GM21390 (cell line): ENCODE results near the gene SPECC1.
"Not testable (repeated sequence)": the region's sequence is repeated elsewhere in the genome, so short reads cannot be mapped to it uniquely, and the experiment has no call there.

Experiments
- ATAC-seq: cut with Tn5 transposase; IDR thresholded peaks from one replicate; pipeline ENCODE4 v1.9.1; 2021; ENCODE audit not compliant: unreplicated experiment

The SPECC1 gene

DNA sequence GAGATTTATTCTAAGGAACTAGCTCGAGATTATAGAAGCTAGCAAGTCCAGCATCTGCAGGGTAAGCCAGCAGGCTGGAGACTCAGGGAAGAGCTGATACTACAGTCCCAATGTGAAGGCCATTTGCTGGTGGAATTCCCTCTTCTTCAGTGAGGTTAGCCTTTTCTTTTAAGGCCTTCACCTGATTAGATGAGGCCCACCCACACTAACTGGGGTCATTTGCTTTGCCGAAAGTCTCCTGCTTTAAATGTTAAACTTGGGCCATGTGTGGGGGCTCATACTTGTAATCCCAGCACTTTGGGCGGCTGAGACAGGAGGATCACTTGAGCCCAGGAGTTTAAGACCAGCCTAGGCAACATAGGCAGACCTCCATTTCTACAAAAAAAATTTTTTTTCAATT lies 289.9 kb downstream of the SPECC1 start:
- ATAC-seq = no peak

DNA sequence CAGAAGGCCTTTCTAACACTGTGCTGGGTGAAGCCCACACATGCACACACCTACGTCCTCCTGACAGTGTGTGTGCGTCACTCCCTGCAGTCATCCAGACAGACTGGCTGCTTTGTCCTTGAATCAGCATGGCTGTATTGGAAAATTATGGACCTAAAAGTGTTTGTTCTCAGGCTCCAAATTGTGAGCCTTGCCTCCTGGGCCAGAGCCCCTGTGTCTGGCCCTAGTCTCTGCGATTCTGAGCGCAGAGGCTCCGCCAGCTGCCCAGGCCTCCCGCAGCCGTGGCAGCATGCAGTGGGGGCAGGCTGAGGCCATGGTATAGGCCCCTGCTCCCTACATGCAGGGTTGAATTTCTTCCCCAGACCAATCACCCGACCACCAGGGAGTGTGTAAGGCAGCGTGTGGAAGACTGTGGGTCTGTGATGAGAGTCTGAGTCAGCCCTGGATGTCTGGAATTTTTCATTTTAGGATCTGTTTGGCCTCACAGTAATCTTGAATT lies 291.3 kb downstream of the SPECC1 start:
- ATAC-seq = no peak

DNA sequence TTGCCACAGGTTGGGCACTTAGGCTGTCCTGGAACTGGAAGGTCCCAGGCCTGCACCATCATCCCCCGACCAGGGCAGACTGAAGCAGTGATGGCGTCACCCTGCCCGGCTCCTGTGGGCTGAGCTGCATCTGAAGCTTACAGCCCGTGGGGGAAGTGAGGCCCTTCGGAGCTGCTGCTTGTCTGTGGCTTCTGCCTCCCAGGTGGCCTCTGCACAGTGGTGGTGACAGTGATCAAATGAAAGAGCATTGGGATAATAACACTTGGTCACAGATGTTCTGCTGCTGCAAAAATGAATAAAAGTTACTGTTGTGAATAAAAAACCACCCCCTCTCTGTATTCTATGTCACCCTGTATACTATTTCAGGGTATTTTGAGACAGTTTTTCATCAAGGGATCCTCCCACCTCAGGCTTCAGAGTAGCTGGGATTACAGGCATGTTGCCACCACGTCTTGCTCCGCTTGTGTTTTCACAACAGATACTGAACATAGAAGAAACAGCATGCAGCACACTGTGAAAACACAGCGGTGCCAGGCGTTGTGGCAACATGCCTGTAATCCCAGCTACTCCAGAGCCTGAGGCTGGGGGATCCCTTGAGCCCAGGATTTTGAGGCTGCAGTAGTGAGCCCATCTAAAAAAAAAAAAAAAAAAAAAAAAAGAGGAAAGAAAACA lies 293.2 kb downstream of the SPECC1 start:
- no peak for ATAC-seq

DNA sequence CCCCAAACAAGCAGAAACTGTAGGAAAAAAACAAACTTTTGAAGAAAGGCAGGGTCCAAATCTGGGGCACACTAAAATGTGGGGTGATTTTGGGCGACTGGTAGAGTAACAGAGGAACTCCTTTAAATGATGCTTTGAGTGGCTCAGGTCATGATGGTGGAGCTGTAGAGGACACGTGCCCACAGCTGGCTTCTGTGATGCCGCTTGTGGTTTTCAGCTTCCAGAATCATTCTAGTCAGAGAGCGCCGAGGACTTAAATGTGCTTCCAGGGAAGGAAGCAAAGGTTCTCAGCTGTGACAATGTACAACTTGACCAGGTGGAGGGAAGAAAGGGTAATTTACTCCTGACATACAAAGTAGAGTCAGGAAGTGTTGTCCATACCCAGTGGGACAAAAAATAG lies 295.8 kb downstream of the SPECC1 start:
- ATAC-seq = no peak

DNA sequence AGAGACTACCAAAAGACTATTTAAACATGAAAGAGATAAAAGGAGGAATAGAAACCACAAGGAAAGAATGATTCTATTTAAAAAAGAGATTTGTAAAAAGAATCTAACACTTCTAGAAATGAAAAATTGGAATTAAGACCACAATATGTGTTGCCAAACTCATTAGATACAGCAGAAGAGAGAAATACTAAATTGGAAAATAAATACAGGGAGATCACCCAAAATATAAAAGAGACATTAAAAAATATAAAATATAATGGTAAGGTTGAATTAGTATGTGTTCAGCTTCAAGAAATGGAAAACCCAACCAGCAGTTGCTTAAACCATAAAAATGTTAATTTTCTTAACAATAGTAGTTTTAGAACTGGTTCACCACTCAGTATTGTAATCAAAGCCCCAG lies 297.8 kb downstream of the SPECC1 start:
- no peak for ATAC-seq

DNA sequence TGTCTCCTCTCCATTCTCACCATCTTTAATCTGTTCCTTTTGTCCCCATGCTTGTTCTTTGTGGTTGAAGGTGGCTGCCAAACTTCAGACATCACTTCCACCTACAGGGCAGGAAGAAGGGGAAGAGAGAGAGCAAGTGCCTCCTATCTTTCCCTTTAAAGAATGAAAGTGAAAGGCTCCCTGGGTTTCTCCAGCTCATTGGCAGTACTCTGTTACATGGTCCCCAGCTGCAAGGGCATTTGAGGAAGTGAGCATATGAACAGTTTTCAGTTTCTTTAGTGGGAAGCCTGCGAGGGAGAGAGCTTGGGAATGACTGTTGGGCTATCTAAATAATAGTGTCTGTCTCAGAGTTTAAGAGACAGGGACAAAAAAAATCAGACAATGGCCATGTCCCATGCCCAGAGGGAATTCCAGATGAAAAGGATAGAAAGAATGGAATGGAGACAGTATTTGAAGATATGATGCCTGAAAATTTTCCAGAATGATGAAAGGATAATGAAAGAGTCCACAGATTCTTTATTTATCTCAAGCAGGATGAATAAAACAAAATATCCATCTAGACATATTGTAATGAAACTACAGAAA lies 298.3 kb downstream of the SPECC1 start:
- no peak for ATAC-seq

DNA sequence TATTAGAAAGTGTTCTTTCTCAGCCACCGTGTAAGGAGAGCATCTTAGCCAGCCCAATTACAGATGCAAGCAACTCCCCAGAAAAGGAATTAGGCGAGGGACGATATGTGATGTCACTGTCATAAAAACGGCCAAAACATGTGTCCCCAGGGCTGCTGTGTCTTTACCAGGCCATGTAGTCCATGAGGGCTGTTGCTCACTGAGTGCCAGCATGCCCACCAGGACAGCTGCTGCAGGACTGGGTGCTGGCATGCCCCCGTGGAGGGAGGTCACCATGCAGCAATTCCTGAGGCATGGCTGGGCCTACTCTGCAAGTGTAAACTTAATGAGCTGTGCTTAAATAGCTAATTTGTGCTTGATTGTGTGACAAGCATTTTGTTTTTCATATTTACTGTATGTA lies 301.3 kb downstream of the SPECC1 start:
- no peak for ATAC-seq

DNA sequence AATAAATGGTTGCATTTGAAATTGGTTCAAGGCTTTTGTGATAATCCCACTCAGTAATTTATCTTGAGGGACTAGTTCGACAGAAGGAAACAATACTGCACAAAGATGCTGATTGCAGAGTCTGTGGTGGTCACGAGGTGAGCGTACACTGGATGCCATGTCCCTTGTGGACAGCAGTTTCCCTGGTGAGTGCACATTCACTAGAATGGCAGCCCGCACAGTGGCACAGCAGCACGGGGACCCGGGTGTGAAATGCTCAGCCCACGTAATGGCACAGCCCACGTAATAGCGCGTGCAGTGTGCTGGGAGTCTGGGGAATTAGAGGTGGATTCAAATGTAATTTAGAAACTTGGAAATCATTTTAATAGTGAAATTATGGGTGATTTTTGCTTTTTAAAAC lies 304.1 kb downstream of the SPECC1 start:
- ATAC-seq = no peak

DNA sequence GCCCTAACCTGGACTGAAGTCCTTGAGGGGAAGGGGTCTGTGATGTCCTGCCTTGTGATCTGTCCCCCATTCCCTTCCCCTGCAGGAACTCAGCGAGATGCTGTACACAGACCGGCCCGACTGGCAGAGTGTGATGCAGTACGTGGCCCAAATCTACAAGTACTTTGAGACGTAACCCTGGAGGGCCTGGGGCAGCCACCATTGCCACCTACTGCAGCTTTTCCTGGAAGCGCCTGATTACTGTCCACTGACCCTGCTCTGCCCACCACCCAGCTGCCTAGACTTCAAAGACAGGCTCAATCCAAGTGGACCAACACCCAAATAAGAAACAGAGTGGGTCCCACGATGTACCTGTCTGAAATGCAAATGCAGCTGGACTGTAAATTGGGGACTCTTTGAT lies 304.7 kb downstream of the SPECC1 start:
- no peak for ATAC-seq

DNA sequence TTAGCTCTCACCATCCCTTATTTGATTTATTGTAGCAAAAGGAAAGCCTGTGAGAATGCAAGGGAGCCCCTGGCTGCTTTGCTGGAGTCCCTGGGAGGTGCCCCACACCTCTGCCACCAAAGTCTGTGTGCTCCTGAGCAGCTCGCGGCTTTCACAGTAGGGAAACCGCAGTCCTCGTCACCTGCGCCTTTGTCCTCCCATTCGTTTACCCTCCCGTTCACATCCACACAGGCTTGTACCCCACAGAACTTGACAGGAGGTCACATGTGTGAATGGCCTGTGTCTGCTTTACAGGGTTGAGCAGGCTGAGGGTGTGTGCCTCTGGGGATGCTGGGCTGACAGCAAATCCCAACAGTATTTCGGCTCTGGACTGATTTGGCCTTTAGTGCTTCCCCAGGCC lies 305.7 kb downstream of the SPECC1 start:
- ATAC-seq = no peak

DNA sequence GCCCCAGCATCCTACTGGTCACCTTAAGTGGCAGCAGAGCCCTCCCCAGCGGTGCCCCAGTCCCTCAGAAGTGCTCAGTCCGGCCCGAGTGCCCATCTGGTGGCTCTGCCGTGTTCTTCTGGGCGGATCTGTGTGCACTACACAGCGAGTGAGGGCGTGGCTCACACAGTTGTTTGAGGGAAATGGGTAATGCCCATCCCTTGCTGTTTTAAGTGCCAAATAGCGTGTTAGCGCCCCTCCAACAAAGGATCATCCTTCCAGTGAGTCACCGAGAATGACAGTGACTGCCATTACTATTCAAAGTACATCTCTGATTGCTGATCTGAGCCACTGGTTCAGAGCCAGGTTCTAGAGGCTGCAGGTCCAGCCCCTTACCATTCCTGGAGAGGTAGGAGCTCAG lies 306.2 kb downstream of the SPECC1 start:
- ATAC-seq = no peak

DNA sequence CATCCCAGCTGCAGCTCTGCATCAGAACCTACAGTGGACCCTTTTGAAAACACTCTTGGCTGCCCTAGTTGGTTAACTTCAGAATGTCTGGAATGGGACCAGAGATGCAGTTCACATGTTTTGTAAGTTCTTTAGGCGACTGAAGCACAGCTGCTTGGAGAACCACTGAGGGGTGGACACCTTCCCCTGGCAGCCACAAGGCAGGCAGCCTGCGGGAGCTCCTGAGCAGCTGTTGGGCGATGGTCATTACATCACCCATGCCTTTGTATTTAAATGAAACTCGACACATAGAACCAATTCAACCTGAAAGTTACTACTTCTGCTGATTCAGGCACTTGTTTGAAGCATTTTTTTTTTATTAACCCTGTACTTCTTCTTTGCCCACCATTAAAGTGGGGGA lies 306.7 kb downstream of the SPECC1 start:
- ATAC-seq = no peak

DNA sequence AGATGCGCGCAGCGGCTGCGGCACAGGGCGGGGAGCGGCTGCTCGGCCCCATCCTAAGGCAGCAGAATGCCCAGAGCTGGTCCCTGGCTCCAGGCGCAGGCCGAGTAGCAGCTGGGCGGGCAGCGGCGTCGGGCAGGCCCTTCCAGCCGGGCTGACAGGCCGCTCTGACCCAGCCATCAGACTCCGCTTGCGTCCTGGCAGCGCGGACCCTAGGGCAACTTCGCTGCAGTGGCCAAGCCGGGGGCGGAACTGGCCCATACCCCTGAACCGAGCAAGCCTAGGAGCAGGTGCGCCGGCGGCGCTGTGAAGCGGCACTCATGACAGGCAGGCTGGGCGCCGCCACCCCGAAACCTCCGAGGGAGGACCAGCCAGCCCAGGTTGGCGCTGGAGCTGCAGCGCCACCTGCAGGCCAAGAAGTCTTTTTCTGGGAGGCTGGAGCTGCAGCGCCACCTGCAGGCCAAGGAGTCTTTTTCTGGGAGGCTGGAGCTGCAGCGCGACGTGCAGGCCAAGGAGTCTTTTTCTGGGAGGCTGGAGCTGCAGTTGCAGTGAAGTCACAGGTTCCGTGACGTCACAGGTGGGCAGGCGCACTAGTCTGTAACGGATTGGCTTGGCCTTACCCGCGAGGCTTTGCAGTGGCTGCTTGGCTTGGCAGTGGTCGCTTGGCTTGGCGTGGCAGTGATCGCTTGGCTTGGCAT lies 311.5 kb downstream of the SPECC1 start:
- not testable (repeated sequence) for ATAC-seq

DNA sequence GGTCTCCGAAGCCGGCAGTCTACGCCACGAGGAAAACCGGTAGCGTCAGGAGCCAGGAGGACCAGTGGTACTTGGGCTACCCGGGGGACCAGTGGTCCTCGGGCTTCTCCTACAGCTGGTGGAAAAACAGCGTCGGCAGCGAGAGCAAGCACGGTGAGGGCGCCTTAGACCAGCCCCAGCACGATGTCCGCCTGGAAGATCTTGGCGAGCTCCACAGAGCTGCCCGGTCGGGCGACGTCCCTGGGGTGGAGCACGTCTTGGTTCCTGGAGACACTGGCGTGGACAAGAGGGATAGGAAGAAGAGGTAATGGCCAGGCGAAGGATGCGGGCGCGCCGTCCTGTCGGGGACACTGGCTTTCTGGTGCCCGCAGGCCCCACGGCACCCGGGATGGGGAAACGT lies 312.2 kb downstream of the SPECC1 start:
- ATAC-seq = not testable (repeated sequence)

DNA sequence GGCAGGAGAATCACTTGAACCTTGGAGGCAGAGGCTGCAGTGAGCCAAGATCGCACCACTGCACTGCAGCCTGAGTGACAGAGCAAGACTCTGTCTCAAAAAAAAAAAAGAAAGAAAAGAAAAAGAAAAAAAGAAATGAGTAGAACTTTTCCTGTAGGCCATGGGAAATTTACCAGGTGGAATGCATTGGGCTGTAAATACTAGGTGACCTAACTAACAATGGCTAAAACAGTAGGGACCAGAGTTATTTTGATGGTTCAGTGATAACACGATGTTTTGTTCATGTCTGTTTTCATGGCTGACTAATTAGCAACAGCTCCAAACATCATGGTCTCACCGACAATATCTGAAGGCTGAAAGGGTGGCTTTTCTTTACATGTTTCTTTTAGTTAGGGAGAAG lies 318.6 kb downstream of the SPECC1 start:
- not testable (repeated sequence) for ATAC-seq

DNA sequence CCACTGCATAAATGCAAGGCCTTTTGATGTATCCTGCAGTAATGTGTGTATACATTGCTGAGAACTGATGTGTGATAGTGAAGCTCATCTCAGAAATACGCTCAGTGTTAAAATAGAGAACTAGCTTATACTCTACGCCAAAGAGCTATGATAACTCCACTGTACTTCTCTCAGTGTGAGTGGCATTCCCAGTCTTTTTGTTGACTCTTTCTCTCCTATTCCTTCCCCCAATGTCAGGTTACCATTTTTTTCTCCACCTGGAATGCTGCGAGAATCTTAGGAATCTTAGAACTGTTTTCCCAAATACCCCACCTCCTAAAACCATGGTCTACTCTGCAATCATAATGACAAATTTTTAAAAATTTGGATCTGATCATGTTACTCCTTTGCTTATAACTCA lies 342.2 kb downstream of the SPECC1 start:
- not testable (repeated sequence) for ATAC-seq

DNA sequence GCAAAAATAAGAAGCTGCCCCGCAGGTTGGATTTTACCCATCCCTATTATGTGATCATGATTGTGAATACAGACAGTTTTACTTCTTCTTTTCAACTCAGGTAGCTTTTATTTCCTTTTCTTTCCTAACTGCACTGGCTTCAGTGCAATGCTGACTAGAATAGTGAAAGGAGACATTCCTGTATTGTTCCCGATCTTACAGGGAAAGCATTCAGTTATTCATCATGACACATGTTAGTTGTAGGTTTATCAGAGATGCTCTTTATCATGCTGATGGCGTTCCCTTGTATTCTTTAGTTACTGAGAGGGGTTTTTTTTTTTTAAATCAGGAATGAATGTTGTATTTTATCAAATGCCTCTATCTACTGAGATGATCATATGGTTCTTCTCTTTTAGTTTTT lies 343.4 kb downstream of the SPECC1 start:
- ATAC-seq = not testable (repeated sequence)

DNA sequence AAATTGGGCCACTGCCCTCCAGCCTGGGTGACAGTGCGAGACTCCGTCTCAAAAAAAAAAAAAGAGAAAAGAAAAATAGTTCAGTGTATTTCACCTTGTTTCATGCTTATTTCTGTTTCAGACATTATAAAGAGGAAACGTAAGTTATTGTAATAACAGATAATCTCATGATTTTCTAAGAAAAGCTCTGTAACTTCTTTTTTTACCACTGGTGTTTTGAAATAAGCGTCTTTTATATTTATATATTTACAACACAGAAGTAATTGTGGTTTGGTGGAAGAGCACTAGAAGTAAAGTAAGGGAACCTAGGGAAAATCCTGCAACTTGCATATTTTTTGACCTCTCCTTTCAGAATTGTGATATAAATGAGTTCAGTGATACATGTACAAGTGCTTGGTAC lies 354.7 kb downstream of the SPECC1 start:
- not testable (repeated sequence) for ATAC-seq
